Activated T-cell treated with anti-CD3 and anti-CD28 coated beads, Interleukin-2, amount 50 U/mL, for 72 hours (primary cell): ENCODE measurements around the gene CPNE9. TPM values are rescaled to one million over a fixed set of nuclear protein-coding genes. Genes with fewer than 3 reads are reported as not detected.

Experiments
- ATAC-seq, 2 donors: fragments of 150-1000 bp; cut with Tn5 transposase; replicated peaks in 1 of 2; 2 replicates each; pipeline ENCODE4 v1.10.0; 2021; ENCODE audit warnings: moderate library complexity in 2 of 2, mild to moderate bottlenecking in 1 of 2
- DNase-seq, 2 donors: peaks; one replicate each; pipeline ENCODE4 v3.0.0; 2021 to 2022; ENCODE audit warnings: mixed read lengths in 1 of 2
- H3K27ac Mint-ChIP-seq: one replicate; pipeline ENCODE4 v1.8.0; 2022; ENCODE audit warnings: mild to moderate bottlenecking, moderate library complexity, mixed read lengths
- H3K27me3 Mint-ChIP-seq: one replicate; pipeline ENCODE4 v1.8.0; 2022; ENCODE audit warnings: low read depth, mixed read lengths
- H3K36me3 Mint-ChIP-seq, 2 donors: one replicate each; pipeline ENCODE4 v1.8.0; 2022; ENCODE audit warnings: mixed read lengths in 2 of 2, mild to moderate bottlenecking in 1 of 2; ENCODE audit not compliant: insufficient read depth in 2 of 2
- H3K4me1 Mint-ChIP-seq: one replicate; pipeline ENCODE4 v1.8.0; 2022; ENCODE audit warnings: low read depth, mixed read lengths
- H3K4me3 Mint-ChIP-seq, 2 donors: one replicate each; pipeline ENCODE4 v1.8.0; 2022; ENCODE audit warnings: mild to moderate bottlenecking in 2 of 2, mixed read lengths in 2 of 2, moderate library complexity in 2 of 2
- H3K9me3 Mint-ChIP-seq, 2 donors: one replicate each; pipeline ENCODE4 v1.8.0; 2022; ENCODE audit warnings: mixed read lengths in 2 of 2
- total RNA-seq, 2 donors: library from RNA; stranded (reverse); gene quantifications; one replicate each; pipeline ENCODE4 v1.2.3, GENCODE V29; 2022

CPNE9 gene
- total RNA-seq, 2 donors from 2014 or later = 0.46 to 0.77 TPM

- DNase-seq (no peak), ATAC-seq (no peak)
- Mint-ChIP-seq H3K4me1 (no peaks in the 10 kb centered on the region), H3K27me3 (no peaks in the 10 kb centered on the region), H3K4me3 (no peak overlapping the region), H3K36me3 (peaks cover 3 to 22% of the 10 kb centered on the region in 2 donors), H3K9me3 (no peaks in the 10 kb centered on the region), H3K27ac (no peak overlapping the region)
Measured at GRCh38 chr3:9679476-9680080, 24.1 kb upstream of the CPNE9 start.

- H3K4me1 Mint-ChIP-seq = no peaks in the 10 kb centered on the region
- ATAC-seq = no peak
- no peaks in the 10 kb centered on the region for H3K27me3 Mint-ChIP-seq
- no peak overlapping the region for H3K27ac Mint-ChIP-seq
- H3K36me3 Mint-ChIP-seq = peaks cover 5 to 26% of the 10 kb centered on the region in 2 donors
- DNase-seq = no peak
- no peak overlapping the region for H3K4me3 Mint-ChIP-seq
- no peaks in the 10 kb centered on the region for H3K9me3 Mint-ChIP-seq
Measured at GRCh38 chr3:9681011-9681722, 22.5 kb upstream of the CPNE9 start.

GRCh38 chr3:9681723-9682081, 21.9 kb upstream of the CPNE9 start:
- no peak overlapping the region for H3K4me3 Mint-ChIP-seq
- H3K27ac Mint-ChIP-seq = no peak overlapping the region

DNA sequence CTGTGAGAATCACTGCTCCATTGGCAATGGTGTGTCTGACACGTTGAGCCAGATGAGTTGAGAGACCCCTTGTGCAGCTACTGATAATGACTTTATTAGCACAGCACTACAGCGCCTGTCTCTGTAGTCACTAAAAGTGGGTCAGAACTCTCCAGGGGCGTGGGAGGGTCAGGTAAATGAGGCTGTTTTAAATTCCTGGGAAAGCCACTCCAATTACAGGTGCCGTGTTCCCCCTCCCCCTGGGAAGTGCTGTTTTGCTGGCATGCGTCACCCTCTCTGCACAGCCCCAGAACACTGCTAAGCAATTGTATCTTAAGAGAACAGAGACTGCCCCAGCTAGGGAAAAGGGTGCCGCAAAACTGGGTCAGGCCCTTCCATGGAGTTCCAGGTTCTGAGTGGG, 21.5 kb upstream of the CPNE9 start:
- H3K36me3 Mint-ChIP-seq = peaks cover 5 to 26% of the 10 kb centered on the region in 2 donors
- no peaks in the 10 kb centered on the region for H3K9me3 Mint-ChIP-seq
- ATAC-seq = no peak

More at GRCh38 chr3:9681723-9682081, 21.9 kb upstream of the CPNE9 start:
- ATAC-seq (no peak), DNase-seq (no peak)
- peaks cover 5 to 26% of the 10 kb centered on the region in 2 donors for H3K36me3 Mint-ChIP-seq
- no peaks in the 10 kb centered on the region for H3K4me1 Mint-ChIP-seq
- H3K27me3 Mint-ChIP-seq = no peaks in the 10 kb centered on the region
- H3K9me3 Mint-ChIP-seq = no peaks in the 10 kb centered on the region

DNA sequence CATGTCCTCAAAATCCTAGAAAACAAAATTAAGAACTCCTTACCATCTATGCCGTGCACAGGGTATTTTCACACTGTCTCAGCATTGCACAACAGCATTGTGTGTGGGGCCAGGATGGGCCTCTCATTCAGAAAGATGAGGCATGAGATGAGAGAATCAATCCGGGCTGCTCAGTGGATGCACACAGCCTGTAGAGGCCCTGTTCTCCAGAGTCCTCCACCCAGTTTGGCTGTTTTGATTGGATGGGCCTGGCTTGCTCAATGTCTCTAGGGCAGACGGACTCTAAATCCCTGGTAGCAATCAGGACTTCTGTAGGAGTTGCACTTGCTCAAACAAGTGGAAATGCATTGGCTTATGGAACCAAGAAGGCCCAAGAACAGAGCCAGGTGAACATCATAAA, 20.2 kb upstream of the CPNE9 start:
- no peaks in the 10 kb centered on the region for H3K4me1 Mint-ChIP-seq
- no peaks in the 10 kb centered on the region for H3K27me3 Mint-ChIP-seq
- ATAC-seq (no peak), DNase-seq (no peak)
- peaks cover 5 to 24% of the 10 kb centered on the region in 2 donors for H3K36me3 Mint-ChIP-seq
- no peak overlapping the region for H3K27ac Mint-ChIP-seq
- H3K9me3 Mint-ChIP-seq = no peaks in the 10 kb centered on the region
- no peak overlapping the region for H3K4me3 Mint-ChIP-seq

More for the DNA sequence above, 21.5 kb upstream of the CPNE9 start:
- no peak for DNase-seq
- Mint-ChIP-seq H3K4me3 (no peak overlapping the region), H3K4me1 (no peaks in the 10 kb centered on the region), H3K27me3 (no peaks in the 10 kb centered on the region), H3K27ac (no peak overlapping the region)

DNA sequence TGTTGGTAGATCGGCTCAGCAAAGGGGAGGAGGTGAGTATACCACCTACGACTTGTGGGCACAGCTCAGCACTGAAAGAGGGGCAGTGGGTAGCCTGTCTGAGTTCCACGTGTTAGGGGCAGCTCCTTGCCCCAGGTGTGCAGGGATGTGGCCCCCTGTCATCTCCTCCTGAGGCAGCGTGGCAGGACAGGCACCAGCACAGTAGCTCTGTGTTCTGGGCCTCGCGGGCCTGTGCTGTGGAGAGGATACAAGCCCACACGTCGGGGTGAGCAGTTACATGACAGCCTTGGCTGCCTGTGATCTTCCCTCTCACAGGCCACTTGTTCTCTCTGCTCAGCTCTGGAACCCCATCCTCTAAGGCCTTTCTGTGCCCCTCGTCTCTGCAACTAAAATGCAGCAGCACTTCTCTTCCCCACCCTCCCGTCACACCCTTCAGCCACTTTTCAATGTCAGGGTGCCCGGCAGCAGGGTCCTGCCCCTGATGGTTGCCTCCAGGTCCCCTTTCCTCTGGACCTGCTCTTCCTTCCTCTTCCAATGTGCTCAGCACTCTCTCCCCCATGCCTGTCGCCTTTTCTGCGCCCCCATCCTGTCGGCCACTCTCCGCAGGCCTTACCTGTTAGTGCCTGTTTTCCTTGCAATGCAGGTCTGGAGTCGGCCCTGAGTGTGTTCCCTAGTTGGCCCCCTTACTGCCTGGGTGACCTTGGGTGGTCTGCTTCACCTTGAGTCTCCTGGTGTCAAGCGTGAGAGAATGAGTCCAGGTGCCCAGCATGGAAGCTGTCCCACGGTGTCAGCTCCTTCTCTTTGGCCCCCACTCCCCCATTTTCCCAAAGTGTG, 18.2 kb upstream of the CPNE9 start:
- Mint-ChIP-seq H3K4me3 (no peak overlapping the region), H3K36me3 (peaks cover 5 to 15% of the 10 kb centered on the region in 2 donors), H3K27ac (no peak overlapping the region), H3K4me1 (no peaks in the 10 kb centered on the region), H3K27me3 (no peaks in the 10 kb centered on the region), H3K9me3 (no peaks in the 10 kb centered on the region)
- no peak for DNase-seq
- no peak for ATAC-seq

DNA sequence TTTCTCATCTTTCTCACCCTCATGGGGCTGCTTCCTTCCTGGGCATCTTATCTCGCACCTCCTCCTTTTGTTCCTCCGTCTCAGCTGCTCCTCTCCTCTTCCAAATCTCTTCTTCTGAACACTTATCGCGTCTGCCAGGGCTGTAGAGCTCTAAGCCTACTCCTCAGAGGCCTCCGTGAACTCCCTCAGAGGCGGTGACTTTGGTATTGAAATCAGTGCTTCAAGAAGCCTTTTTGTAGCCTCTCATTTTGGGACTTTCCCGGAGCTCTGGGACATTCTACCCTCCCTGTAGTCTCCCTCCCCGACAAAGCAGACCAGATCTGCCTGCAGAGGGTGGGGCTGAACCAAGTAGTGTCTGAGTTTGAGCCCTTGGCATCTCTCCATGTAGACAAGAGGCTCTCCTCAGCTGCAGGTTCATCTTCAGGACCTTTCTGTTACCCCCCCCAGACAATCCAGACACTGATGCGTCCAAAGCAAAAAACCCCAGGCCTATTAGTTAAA, 17.5 kb upstream of the CPNE9 start:
- no peak overlapping the region for H3K27ac Mint-ChIP-seq
- H3K36me3 Mint-ChIP-seq = peaks cover 3 to 12% of the 10 kb centered on the region in 2 donors
- no peaks in the 10 kb centered on the region for H3K4me1 Mint-ChIP-seq
- DNase-seq (no peak), ATAC-seq (no peak)
- H3K4me3 Mint-ChIP-seq = no peak overlapping the region
- no peaks in the 10 kb centered on the region for H3K9me3 Mint-ChIP-seq
- H3K27me3 Mint-ChIP-seq = no peaks in the 10 kb centered on the region

- Mint-ChIP-seq H3K27me3 (no peaks in the 10 kb centered on the region), H3K9me3 (no peaks in the 10 kb centered on the region), H3K4me1 (no peaks in the 10 kb centered on the region), H3K27ac (no peak overlapping the region), H3K36me3 (peaks cover 3 to 7% of the 10 kb centered on the region in 2 donors), H3K4me3 (no peak overlapping the region)
- ATAC-seq (no peak), DNase-seq (no peak)
Measured at GRCh38 chr3:9686703-9687102, 16.9 kb upstream of the CPNE9 start.

DNA sequence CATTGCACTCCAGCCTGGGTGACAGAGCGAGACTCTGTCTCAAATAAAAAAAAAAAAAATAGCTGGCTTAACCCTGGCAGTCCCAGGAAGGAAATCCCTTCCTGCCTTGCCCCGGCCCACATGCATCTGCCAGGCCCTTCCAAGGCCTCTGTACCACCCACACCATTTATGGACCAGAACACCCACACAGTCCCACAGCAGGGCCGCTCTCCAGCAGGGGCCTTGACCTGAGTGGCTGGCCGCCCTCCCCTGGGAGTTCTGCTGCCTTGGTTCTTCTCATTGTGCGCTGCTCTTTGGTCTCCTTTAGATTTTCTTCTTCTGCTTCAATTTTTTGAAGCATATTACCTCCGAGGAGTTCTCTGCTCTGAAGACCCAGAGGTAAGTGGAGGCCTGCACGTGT, 16.1 kb upstream of the CPNE9 start:
- H3K27ac Mint-ChIP-seq = no peak overlapping the region
- no peak for DNase-seq
- no peaks in the 10 kb centered on the region for H3K4me1 Mint-ChIP-seq
- no peaks in the 10 kb centered on the region for H3K27me3 Mint-ChIP-seq
- ATAC-seq = no peak
- H3K9me3 Mint-ChIP-seq = no peaks in the 10 kb centered on the region
- peaks cover 3 to 7% of the 10 kb centered on the region in 2 donors for H3K36me3 Mint-ChIP-seq
- no peak overlapping the region for H3K4me3 Mint-ChIP-seq

GRCh38 chr3:9688961-9689360, 14.7 kb upstream of the CPNE9 start:
- no peak for DNase-seq
- Mint-ChIP-seq H3K4me1 (no peaks in the 10 kb centered on the region), H3K27ac (no peak overlapping the region), H3K4me3 (no peak overlapping the region), H3K9me3 (no peaks in the 10 kb centered on the region), H3K36me3 (peaks cover 3 to 5% of the 10 kb centered on the region in 2 donors), H3K27me3 (no peaks in the 10 kb centered on the region)
- ATAC-seq = no peak

GRCh38 chr3:9689757-9690156, 13.9 kb upstream of the CPNE9 start:
- DNase-seq = no peak
- no peak for ATAC-seq

GRCh38 chr3:9690451-9691450, 12.9 kb upstream of the CPNE9 start:
- H3K27me3 Mint-ChIP-seq = no peaks in the 10 kb centered on the region
- no peak overlapping the region for H3K27ac Mint-ChIP-seq
- peaks cover 0 to 9% of the 10 kb centered on the region in 2 donors for H3K36me3 Mint-ChIP-seq
- H3K4me3 Mint-ChIP-seq = no peak overlapping the region
- no peaks in the 10 kb centered on the region for H3K9me3 Mint-ChIP-seq
- DNase-seq (no peak), ATAC-seq (no peak)
- H3K4me1 Mint-ChIP-seq = no peaks in the 10 kb centered on the region

More at GRCh38 chr3:9689757-9690156, 13.9 kb upstream of the CPNE9 start:
- no peaks in the 10 kb centered on the region for H3K27me3 Mint-ChIP-seq
- H3K4me1 Mint-ChIP-seq = no peaks in the 10 kb centered on the region
- peaks cover under 1 to 9% of the 10 kb centered on the region in 2 donors for H3K36me3 Mint-ChIP-seq
- no peaks in the 10 kb centered on the region for H3K9me3 Mint-ChIP-seq
- H3K4me3 Mint-ChIP-seq = no peak overlapping the region
- no peak overlapping the region for H3K27ac Mint-ChIP-seq
